ENCODE results near the gene MBD4.

- TF ChIP-seq, protein P1, sequence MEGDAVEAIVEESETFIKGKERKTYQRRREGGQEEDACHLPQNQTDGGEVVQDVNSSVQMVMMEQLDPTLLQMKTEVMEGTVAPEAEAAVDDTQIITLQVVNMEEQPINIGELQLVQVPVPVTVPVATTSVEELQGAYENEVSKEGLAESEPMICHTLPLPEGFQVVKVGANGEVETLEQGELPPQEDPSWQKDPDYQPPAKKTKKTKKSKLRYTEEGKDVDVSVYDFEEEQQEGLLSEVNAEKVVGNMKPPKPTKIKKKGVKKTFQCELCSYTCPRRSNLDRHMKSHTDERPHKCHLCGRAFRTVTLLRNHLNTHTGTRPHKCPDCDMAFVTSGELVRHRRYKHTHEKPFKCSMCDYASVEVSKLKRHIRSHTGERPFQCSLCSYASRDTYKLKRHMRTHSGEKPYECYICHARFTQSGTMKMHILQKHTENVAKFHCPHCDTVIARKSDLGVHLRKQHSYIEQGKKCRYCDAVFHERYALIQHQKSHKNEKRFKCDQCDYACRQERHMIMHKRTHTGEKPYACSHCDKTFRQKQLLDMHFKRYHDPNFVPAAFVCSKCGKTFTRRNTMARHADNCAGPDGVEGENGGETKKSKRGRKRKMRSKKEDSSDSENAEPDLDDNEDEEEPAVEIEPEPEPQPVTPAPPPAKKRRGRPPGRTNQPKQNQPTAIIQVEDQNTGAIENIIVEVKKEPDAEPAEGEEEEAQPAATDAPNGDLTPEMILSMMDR (IDR thresholded peaks at IDR 0.05) = no peak
- no peak for TF ChIP-seq EZH2 (IDR thresholded peaks at IDR 0.05; ENCODE audit: borderline replicate concordance, insufficient read depth, low read depth, low read length, poor library complexity, severe bottlenecking)
These were observed 31.1 kb upstream of the MBD4 start for GRCh38 chr3:129470861-129471260.
